Retinal pigment epithelial cell (primary cell): ENCODE data around the gene SLC25A40.
A peak's percentile ranks its signal among the peaks of the same experiment; 100 is the strongest.

Experiments
- DNase-seq: peaks from one replicate; pipeline ENCODE4 v3.0.0-alpha.2; 2010; ENCODE audit warnings: low read depth
- H3K4me3 ChIP-seq: 2 replicates; pipeline ENCODE4 v1.5.1; 2011; ENCODE audit warnings: mild to moderate bottlenecking, low read length, control low read depth, moderate library complexity
- TF ChIP-seq, protein P1 (sequence below): conservative IDR thresholded peaks from 2 replicates; pipeline ENCODE4 v1.5.1; 2011; ENCODE audit warnings: low read depth, low read length, control low read depth, inconsistent platforms

Gene SLC25A40

DNA sequence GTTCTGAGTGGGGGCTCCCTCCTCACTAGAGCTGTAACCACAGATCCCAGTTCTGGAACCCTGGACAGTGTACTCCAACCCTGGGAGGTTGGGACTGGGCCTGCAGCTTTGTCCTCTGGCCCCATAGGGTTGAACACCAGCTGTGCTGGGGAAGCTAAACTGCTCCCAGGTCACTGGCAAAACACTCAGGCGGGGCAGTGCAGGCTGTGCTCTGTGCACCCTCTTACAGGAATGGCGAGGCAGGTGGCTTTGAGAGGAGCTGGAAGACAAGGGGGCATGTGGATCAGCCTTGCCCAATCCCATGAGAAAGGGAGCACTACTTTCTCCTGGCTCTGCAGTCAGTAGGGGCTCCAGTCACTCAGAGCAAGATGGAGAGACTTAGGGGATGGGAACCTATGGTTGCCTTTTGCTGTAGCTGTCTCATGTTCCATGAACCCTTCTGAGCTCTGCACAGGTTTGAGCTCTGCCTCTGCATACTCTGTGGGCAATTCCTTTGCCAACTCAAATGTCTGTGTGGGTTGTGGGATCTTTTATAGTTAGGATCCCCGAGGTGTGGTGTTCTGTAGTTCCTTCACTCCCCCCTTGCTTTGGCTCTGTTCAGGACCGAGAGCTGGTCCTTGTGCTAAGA is 90.7 kb downstream of the SLC25A40 start:
- TF ChIP-seq, protein P1, sequence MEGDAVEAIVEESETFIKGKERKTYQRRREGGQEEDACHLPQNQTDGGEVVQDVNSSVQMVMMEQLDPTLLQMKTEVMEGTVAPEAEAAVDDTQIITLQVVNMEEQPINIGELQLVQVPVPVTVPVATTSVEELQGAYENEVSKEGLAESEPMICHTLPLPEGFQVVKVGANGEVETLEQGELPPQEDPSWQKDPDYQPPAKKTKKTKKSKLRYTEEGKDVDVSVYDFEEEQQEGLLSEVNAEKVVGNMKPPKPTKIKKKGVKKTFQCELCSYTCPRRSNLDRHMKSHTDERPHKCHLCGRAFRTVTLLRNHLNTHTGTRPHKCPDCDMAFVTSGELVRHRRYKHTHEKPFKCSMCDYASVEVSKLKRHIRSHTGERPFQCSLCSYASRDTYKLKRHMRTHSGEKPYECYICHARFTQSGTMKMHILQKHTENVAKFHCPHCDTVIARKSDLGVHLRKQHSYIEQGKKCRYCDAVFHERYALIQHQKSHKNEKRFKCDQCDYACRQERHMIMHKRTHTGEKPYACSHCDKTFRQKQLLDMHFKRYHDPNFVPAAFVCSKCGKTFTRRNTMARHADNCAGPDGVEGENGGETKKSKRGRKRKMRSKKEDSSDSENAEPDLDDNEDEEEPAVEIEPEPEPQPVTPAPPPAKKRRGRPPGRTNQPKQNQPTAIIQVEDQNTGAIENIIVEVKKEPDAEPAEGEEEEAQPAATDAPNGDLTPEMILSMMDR, result no peak
- no peak overlapping the region for H3K4me3 ChIP-seq
- DNase-seq, result no peak

GRCh38 chr7:87784424-87784823 is 91.7 kb downstream of the SLC25A40 start:
- TF ChIP-seq, protein P1, result peak; percentile 16
- DNase-seq, result no peak
- H3K4me3 ChIP-seq, result no peak overlapping the region
